A673 (cell line): ENCODE measurements around the gene TENM4.

Experiments
- EZH2 ChIP-seq: fragments of 200-600 bp; sonication (generic); IDR thresholded peaks from 2 replicates; pipeline ENCODE4 v1.6.1; 2017; ENCODE audit warnings: borderline replicate concordance, low read depth, mild to moderate bottlenecking, mixed read lengths, antibody characterized with exemption, low read length; ENCODE audit not compliant: poor library complexity, severe bottlenecking
- TF ChIP-seq, protein P1 (sequence below): fragments of 300-800, 200-600 bp; sonication (generic); conservative IDR thresholded peaks from 2 replicates; pipeline ENCODE4 v1.5.1; 2017; ENCODE audit warnings: low read depth, mild to moderate bottlenecking, antibody characterized with exemption, low read length, moderate library complexity, mixed read lengths

DNA sequence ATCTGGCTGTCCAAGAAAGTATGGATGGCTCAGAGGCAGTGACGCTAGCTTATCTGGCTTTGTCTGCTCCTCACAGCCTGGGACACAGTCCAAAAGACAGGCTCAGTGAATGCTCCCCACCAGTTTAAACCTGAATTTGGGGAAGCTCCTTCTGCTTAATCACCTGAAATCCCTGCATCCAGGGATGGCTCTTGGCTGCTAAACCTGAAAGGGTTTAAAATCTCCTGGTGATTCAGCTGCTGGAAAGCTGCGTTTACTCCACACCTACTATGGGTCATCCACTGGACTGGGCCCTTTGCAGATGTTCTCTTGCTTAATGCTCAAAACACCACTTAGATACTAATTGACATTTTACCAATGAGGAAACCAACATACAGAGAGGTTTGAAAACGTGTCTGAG, 564.2 kb downstream of the TENM4 start:
- TF ChIP-seq, protein P1, sequence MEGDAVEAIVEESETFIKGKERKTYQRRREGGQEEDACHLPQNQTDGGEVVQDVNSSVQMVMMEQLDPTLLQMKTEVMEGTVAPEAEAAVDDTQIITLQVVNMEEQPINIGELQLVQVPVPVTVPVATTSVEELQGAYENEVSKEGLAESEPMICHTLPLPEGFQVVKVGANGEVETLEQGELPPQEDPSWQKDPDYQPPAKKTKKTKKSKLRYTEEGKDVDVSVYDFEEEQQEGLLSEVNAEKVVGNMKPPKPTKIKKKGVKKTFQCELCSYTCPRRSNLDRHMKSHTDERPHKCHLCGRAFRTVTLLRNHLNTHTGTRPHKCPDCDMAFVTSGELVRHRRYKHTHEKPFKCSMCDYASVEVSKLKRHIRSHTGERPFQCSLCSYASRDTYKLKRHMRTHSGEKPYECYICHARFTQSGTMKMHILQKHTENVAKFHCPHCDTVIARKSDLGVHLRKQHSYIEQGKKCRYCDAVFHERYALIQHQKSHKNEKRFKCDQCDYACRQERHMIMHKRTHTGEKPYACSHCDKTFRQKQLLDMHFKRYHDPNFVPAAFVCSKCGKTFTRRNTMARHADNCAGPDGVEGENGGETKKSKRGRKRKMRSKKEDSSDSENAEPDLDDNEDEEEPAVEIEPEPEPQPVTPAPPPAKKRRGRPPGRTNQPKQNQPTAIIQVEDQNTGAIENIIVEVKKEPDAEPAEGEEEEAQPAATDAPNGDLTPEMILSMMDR = no peak
- no peak for TF ChIP-seq EZH2
